Fibroblast of pulmonary artery (primary cell): ENCODE measurements around the gene CLSTN2.

Experiments
- DNase-seq: peaks from one replicate; pipeline ENCODE4 v3.0.0-alpha.2; 2010; ENCODE audit warnings: low read depth
- H3K4me3 ChIP-seq: replicated peaks from 2 replicates; pipeline ENCODE4 v1.5.1; 2011; ENCODE audit warnings: low read depth, mild to moderate bottlenecking, control low read depth, low read length, moderate library complexity
- TF ChIP-seq, protein P1 (sequence below): IDR thresholded peaks from 2 replicates; pipeline ENCODE4 v1.5.1; 2011; ENCODE audit warnings: mild to moderate bottlenecking, control low read depth, low read length, inconsistent platforms; ENCODE audit errors: missing control alignments

CLSTN2 gene

GRCh38 chr3:140359233-140359995, 424.4 kb downstream of the CLSTN2 start:
- DNase-seq, result no peak
- TF ChIP-seq, protein P1, sequence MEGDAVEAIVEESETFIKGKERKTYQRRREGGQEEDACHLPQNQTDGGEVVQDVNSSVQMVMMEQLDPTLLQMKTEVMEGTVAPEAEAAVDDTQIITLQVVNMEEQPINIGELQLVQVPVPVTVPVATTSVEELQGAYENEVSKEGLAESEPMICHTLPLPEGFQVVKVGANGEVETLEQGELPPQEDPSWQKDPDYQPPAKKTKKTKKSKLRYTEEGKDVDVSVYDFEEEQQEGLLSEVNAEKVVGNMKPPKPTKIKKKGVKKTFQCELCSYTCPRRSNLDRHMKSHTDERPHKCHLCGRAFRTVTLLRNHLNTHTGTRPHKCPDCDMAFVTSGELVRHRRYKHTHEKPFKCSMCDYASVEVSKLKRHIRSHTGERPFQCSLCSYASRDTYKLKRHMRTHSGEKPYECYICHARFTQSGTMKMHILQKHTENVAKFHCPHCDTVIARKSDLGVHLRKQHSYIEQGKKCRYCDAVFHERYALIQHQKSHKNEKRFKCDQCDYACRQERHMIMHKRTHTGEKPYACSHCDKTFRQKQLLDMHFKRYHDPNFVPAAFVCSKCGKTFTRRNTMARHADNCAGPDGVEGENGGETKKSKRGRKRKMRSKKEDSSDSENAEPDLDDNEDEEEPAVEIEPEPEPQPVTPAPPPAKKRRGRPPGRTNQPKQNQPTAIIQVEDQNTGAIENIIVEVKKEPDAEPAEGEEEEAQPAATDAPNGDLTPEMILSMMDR, result no peak

GRCh38 chr3:140360332-140360731, 425.3 kb downstream of the CLSTN2 start:
- TF ChIP-seq, protein P1, result no peak
- no peak for DNase-seq
- H3K4me3 ChIP-seq, result no peak overlapping the region

More at GRCh38 chr3:140359233-140359995, 424.4 kb downstream of the CLSTN2 start:
- H3K4me3 ChIP-seq, result no peak overlapping the region

GRCh38 chr3:140363801-140364200, 428.8 kb downstream of the CLSTN2 start:
- no peak for DNase-seq
- H3K4me3 ChIP-seq, result no peak overlapping the region
- TF ChIP-seq, protein P1, result no peak

GRCh38 chr3:140365872-140366697, 431.1 kb downstream of the CLSTN2 start:
- DNase-seq, result no peak
- TF ChIP-seq, protein P1, result no peak

DNA sequence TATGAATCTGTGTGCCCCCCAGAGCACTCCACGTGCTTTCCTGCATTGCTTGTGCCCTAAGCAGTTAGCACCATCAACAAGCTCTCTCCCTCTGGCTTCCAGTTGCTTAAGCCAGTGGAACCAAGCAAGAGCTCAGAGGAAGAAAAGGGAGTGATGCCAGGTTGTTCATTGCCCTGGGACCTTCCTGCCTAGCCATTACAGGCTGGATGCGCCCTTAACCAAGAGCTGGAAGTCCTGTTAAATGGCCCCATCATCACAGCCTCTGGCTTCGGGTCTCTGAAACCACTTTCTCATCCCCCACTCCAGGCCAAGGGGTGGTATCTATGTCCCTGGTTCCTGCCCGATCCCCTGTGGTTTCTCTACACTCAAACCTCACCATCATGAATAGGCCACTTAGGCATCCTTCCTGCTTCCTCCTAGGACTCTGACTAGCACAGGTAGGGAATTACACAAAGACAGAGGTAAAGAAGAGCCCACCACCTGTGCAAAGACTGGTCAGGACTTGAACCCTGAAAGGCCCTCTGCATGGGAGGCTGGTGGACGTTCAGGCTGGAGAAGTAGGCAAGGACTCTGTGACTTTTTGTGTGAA, 433.3 kb downstream of the CLSTN2 start:
- TF ChIP-seq, protein P1, result no peak
- no peak for DNase-seq
- no peak overlapping the region for H3K4me3 ChIP-seq

More at GRCh38 chr3:140365872-140366697, 431.1 kb downstream of the CLSTN2 start:
- H3K4me3 ChIP-seq, result no peak overlapping the region

DNA sequence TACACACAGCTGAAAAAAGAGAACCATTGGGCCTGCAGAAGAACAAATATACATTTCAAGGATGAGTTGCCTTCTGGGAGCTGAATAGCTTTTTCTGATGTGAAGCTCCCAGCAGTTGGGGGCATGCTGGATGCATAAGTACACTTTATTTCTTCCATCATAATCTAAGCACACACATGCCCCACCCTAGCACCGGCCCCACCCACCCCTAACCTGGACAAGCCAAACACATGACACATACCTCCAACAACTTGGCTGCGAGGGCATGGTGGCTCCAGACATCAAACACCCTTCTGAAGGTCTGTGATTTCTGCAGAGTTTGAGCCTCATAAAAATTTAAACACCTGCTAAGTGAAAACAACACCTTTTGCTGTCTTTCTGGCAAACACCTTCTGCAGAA, 435.7 kb downstream of the CLSTN2 start:
- no peak overlapping the region for H3K4me3 ChIP-seq
- TF ChIP-seq, protein P1, result no peak
- no peak for DNase-seq
